Esophagus squamous epithelium (tissue), 4 donors: Measurements from ENCODE around the gene TSPAN31.

Source experiments
- POLR2A ChIP-seq, 4 donors: fragments of 450-650 bp; IDR thresholded peaks; one replicate each; pipeline ENCODE4 v1.6.1; 2017; ENCODE audit warnings: antibody characterized with exemption in 4 of 4, mild to moderate bottlenecking in 4 of 4, moderate library complexity in 3 of 4
- TF ChIP-seq, protein P1 (sequence below), 6 experiments: fragments of 450-650 bp in 4 of 6; fragments of 200-600 bp in 2 of 6; sonication (generic) in 2 of 6; IDR thresholded peaks; one replicate each; pipeline ENCODE4 v1.5.1; 2016 to 2019; ENCODE audit warnings: antibody characterized with exemption in 6 of 6, mild to moderate bottlenecking in 4 of 6, moderate library complexity in 4 of 6

DNA sequence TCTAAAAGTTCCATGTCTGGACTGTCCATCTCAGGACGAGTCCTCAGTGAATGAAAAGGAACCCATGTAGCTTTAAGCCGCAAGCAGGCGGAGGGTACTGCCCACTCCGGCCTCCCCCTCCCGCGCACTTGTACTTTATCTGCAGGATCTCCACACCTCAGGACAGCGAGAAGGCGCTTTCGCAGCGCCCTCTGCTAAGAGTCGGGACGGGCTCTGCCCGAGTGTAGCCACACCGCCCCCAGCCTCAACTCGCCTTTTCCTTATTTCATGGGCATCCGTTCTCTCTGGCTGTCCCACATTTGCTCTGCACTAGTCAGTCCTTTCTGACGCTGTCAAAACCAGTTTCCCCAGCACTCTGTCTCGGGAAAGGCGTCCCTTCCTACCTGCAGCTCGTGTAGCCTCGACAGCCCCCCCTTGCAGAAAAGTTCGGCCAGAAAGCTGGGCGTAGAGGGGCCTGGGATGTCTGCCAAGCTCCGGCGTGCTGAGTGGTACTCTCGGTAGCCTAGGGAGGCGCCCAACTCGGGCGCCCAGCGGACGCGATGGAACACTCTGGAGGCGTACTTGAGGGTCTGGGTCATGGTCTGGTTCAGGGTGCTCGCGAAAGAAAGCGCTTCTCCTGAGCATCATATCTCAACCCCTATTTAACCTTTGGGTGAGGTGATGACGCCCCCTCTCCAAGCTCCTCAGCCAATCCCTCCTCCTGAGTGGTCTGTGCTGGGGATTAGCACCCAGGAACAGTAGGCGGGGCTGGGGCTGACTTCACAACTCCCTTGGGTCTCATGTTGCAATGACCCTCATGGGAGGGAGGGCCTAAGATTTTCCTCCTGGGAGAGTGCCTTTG lies 21.8 kb downstream of the TSPAN31 start, which contains the start of gene CYP27B1:
- no peak for TF ChIP-seq POLR2A (IDR thresholded peaks at IDR 0.05)
- TF ChIP-seq, protein P1, sequence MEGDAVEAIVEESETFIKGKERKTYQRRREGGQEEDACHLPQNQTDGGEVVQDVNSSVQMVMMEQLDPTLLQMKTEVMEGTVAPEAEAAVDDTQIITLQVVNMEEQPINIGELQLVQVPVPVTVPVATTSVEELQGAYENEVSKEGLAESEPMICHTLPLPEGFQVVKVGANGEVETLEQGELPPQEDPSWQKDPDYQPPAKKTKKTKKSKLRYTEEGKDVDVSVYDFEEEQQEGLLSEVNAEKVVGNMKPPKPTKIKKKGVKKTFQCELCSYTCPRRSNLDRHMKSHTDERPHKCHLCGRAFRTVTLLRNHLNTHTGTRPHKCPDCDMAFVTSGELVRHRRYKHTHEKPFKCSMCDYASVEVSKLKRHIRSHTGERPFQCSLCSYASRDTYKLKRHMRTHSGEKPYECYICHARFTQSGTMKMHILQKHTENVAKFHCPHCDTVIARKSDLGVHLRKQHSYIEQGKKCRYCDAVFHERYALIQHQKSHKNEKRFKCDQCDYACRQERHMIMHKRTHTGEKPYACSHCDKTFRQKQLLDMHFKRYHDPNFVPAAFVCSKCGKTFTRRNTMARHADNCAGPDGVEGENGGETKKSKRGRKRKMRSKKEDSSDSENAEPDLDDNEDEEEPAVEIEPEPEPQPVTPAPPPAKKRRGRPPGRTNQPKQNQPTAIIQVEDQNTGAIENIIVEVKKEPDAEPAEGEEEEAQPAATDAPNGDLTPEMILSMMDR (IDR thresholded peaks at IDR 0.05) = no peak
